H4 (cell line): Measurements from ENCODE around the gene PSMA5. TPM values are rescaled to one million over a fixed set of nuclear protein-coding genes. Genes with fewer than 3 reads are reported as not detected.
A peak's percentile ranks its signal among the peaks of the same experiment; 100 is the strongest.
"Not testable (repeated sequence)": the region's sequence is repeated elsewhere in the genome, so short reads cannot be mapped to it uniquely, and the experiment has no call there.

Experiments used
- DNase-seq: peaks from one replicate; pipeline ENCODE4 v3.0.0-alpha.2; 2015; ENCODE audit warnings: low spot score
- total RNA-seq: library from RNA; depleted of rRNA; stranded (reverse); fragments of >200 nt; shearing (Covaris generic); gene quantifications from 2 replicates; pipeline ENCODE4 v1.2.3, GENCODE V29; 2014; rRNA removed

Gene PSMA5
- total RNA-seq, result 154 and 184 TPM in 2 replicates

- peak; percentile 100 for DNase-seq
These were observed at the start of gene PSMA5 for GRCh38 chr1:109426281-109427170. Gene PSMA5, minus strand, starts transcription at chr1:109426448. Its CDS starts 118 bp downstream, at chr1:109426330.

GRCh38 chr1:109475261-109475660 lies 49.0 kb upstream of the PSMA5 start:
- DNase-seq, result no peak

DNA sequence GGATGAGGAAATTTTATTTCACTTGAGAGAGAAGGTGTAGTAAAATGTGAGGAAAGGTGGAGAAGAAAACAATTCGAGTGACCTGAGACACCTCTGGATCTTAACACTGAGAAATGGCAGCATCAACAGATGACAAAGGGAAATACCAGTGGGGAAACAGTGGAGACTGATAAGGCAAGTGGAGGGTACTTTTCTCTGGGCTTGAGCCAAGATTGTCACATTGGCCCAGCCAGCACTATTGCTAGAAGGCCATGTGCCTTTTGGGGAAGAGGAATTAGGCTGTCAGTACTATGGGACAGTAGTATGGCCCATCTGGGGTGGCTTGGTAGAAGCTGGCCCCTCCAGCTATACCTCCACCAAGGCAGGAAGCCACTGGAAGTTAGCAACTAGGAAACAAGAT lies 48.4 kb upstream of the PSMA5 start:
- DNase-seq, result no peak

DNA sequence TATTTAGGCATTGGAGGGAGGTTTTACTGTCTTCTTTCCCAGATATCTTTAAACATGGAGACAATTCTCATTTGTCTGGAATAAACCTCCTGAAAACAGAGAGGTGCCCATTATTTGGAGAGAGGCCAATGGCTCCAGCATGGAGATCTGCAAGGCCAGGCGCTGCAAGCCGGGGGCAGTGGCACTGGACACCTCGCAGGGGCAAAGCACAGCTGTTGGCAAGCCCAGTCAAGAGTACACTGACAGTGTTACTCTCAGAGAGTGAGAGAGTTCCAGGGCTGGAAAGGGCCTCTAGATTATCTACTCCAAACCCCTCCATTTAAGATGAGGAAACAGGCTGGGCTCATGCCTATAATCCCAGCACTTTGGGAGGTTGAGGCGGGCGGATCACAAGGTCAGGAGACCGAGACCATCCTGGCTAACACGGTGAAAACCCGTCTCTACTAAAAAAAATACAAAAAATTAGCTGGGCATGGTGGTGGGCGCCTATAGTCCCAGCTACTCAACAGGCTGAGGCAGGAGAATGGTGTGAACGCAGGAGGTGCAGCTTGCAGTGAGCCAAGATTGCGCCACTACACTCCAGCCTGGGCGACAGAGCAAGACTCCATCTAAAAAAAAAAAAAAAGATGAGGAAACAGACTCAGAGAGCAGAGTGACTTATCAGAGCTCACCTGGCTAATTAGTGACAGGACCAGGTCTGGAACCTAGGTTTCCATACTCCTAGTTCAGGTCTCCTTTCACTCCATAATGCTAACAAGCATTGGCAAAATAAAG lies 47.2 kb upstream of the PSMA5 start:
- DNase-seq, result not testable (repeated sequence)

DNA sequence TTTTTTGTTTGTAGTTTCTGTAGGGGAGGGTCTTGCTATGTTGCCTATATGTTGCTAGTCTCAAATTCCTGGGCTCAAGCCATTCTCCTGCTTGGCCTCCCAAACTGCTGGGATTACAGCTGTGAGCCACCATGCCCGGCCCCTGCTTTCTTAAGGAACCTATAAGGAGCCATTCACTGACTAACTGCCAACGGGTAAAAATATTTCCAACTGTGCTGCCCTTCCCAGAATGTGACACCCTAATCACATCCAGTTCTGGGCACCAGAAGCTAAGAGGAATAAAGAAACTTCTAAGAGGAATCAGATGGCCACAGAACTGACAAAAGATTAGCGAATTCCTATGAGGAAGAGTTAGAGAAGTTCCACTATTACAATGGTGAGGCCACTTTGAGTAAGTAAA lies 46.5 kb upstream of the PSMA5 start:
- no peak for DNase-seq

DNA sequence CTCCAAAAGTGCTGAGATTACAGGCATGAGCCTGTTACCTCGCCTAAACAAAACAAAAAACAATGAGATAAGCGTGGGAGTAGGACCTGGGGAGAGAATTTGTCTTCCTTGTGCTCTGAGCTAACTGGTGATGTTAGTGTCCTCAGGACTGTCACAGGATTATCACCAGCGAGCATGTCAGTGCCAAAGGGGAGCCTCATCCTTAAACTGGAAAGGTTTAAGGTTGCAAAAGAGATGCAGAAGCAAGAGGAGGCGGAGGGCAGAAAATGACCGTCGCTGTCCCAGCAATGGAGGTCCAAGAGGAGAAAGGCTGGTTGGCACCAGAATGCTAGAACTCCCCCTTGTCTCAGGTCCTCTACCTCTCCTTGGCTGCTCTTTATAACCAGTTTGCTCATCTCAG lies 44.0 kb upstream of the PSMA5 start:
- no peak for DNase-seq

GRCh38 chr1:109468903-109469302 lies 42.7 kb upstream of the PSMA5 start:
- no peak for DNase-seq

GRCh38 chr1:109468061-109468460 lies 41.8 kb upstream of the PSMA5 start:
- DNase-seq, result no peak

DNA sequence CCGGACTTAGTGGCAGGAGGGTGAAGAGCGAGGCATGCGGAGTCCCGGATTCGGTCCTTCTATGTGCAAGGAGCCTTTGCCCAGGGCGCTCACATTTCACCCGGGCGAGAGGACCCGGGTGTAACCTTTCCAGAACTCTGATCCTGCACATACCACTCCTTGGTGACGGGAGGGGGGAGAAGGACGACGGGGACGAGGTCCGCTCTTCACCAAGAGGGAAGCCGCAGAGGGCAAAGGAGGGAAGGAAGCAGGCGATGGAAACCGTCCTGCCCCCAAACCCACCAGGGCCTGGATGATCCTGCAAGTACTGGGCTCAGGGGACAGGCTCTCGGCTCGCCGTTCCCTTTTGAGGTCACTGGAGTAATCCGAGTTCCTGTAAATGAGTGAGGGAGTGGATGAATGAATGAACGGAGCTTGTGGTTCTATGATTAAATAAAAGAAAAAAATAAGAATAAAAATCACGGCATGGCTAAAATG lies 41.1 kb upstream of the PSMA5 start:
- DNase-seq, result no peak

- no peak for DNase-seq
These were observed 40.4 kb upstream of the PSMA5 start, which contains the start of gene SYPL2 for GRCh38 chr1:109466452-109467300. Gene SYPL2, plus strand, starts transcription at chr1:109466546. Its CDS starts 298 bp downstream, at chr1:109466844.

DNA sequence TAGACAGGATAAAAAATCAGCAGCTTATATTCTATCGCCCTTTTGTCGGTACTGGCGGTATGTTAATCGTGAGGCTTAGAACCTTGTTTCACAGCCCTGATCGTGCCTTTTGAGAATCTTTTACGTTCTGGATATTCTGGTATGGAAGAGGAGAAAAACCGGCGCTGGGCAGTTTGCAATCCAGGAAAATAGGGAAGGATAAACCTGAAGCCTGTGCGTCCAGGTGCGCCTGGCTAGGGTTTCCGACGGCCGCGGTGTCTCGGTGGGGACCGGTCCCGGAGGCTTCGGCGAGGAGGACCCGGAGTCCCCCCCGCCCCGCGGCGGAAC lies 39.8 kb upstream of the PSMA5 start:
- no peak for DNase-seq

DNA sequence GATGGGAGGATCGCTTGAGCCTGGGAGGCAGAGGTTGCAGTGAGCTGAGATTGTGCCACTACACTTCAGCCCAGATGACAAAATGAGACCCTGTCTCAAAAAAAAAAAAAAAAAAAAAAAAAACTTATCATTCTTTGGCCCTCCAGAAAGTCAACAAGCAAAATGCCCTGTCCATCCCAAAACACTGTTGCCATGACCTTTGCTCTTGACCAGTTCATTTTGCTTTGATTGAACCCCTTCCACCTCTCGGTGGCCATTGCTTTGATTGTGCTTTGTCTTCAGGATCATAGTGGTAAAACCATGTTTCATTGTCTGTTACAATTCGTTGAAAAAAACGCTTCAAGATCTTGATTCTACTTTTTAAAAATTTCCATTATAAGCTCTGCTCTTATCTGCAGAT lies 31.6 kb upstream of the PSMA5 start:
- DNase-seq, result no peak

- DNase-seq, result no peak
These were observed 28.4 kb upstream of the PSMA5 start for GRCh38 chr1:109454497-109455133.

GRCh38 chr1:109447524-109447923 lies 21.3 kb upstream of the PSMA5 start:
- no peak for DNase-seq

DNA sequence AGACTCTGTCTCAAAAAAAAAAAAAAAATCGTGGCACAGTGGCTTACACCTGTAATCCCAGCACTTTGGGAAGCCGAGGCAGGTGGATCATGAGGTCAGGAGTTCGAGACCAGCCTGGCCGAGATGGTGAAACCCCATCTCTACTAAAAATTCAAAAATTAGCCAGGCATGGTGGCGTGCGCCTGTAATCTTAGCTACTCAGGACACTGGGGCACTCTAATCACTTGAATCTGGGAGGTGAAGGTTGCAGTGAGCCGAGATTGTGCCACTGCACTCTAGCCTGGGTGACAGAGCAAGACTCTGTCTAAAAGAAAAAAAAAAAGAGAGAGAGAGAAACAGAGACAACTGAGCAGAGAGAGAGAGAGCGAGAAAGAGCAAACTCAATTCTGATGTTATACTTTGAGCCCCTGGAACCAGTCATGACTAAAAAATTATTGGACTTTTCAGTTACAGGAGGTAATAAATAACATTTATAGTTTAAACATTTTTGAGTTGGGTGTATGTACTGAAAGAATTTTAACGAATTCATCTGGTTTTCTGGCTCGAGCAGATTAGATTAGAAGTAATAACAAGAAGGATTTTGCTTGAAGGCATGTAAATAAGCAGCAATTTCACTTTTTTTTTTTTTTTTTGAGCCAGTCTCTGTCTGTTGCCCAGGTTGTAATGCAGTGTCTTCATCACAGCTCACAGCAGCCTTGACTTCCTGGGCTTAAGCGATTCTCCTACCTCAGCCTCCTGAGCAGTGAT lies 19.9 kb upstream of the PSMA5 start:
- DNase-seq, result not testable (repeated sequence)

DNA sequence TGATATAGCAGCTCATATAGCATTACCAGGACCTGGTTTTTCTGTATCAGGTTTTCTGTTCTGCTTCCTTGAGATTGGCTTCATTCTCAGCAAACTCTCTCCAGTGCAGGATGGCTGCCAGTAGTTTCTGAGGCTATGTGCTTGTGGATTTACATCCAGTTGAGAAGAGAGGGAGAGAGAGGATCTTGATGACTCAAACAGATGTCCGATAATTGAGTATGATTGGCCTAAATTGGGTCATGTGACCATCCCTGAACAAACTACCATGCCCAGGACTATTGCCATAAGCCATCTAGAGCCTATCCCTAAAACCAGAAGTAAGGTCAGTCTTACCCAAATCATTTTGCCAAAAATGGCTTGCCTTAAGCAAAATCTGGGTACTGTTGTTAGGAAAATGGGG lies 18.1 kb upstream of the PSMA5 start:
- DNase-seq, result no peak

- DNase-seq, result no peak
These were observed 17.2 kb upstream of the PSMA5 start for GRCh38 chr1:109443476-109443875.

- no peak for DNase-seq
These were observed 14.8 kb upstream of the PSMA5 start for GRCh38 chr1:109441069-109441468.

DNA sequence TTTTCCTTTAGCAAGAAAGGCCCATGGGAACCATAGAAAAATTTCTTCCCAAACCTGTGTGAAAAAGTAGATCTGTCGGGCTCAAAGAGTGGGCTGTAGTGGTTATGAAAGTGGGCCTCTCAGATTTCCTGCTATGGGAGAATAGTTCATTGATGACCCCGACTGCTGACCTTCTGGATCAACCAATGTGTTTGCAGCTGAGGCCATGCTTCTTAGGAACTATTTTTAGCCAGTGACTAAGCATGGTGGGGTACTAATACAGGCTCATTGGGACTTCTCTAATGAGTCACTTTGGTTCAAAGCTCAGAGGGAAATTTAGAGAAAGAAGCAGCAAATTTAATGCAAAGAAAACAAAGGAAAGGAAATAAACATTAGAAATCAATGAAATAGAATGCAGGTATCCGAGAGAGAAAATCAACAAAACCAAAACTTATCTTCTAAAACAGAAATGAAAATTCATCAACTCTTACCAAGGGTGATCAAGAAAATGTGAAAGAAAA lies 12.6 kb upstream of the PSMA5 start:
- peak; percentile 50 for DNase-seq

DNA sequence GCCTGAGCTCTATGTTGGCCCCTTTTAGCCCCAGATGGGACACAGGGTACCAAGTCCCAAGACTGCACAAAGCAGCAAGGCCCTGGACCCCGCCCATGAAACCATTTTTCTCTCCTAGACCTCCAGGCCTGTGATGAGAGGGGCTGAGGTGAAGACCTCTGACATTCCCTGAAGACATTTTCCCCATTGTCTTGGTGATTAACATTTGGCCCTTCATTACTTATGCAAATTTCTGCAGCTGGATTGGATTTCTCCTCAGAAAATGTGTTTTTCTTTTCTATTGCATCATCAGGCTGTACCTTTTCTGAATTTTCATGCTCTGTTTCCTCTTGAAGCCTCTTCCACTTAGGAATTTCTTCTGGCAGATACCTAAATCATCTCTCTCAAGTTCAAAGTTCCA lies 8.2 kb upstream of the PSMA5 start:
- no peak for DNase-seq
